ENCODE results near the gene HDAC8. TPM values are rescaled to one million over a fixed set of nuclear protein-coding genes. Genes with fewer than 3 reads are reported as not detected.

HDAC8 gene
- total RNA-seq, 2 donors from 2014 or later, result 33.3 to 33.9 TPM

- Histone ChIP-seq H3K27me3 (ENCODE audit: control insufficient read depth, insufficient read depth, low read length, poor library complexity, severe bottlenecking) (no peaks in the 10 kb centered on the region), H3K27ac (ENCODE audit: low read depth, low read length) (no peak overlapping the region), H3K9me3 (ENCODE audit: control insufficient read depth, low read length) (no peaks in the 10 kb centered on the region), H3K4me3 (ENCODE audit: low read length) (no peak overlapping the region), H3K4me1 (ENCODE audit: control insufficient read depth, insufficient read depth, low read length) (no peaks in the 10 kb centered on the region), H3K9ac (ENCODE audit: extremely low read depth, low read length, poor library complexity, severe bottlenecking) (no peak overlapping the region), H3K36me3 (ENCODE audit: control insufficient read depth, insufficient read depth, low read length) (peaks cover 4% of the 10 kb centered on the region)
- DNase-seq, result no peak
- WGBS, 2 experiments (ENCODE audit: insufficient coverage in 1 of 2, insufficient read length in 1 of 2), result 94% methylated on average over 2 of the region's 2 CpGs; no CpG with 5 or more reads in 1 of the 2 experiments
- no peak for TF ChIP-seq CTCF (conservative IDR thresholded peaks at IDR 0.05)
- no peaks in the 10 kb centered on the region for H3K4me1 Mint-ChIP-seq
- no peak overlapping the region for H3K27ac Mint-ChIP-seq
- no peak overlapping the region for H3K4me3 Mint-ChIP-seq
- peaks cover under 1% of the 10 kb centered on the region for H3K36me3 Mint-ChIP-seq (ENCODE audit: low read depth)
- H3K9me3 Mint-ChIP-seq, result peaks cover 42% of the 10 kb centered on the region
- no peaks in the 10 kb centered on the region for H3K27me3 Mint-ChIP-seq (ENCODE audit: insufficient read depth)
Measured at GRCh38 chrX:72539822-72540221, 32.8 kb downstream of the HDAC8 start.

- Histone ChIP-seq H3K27me3 (ENCODE audit: control insufficient read depth, insufficient read depth, low read length, poor library complexity, severe bottlenecking) (no peaks in the 10 kb centered on the region), H3K36me3 (ENCODE audit: control insufficient read depth, insufficient read depth, low read length) (no peaks in the 10 kb centered on the region), H3K27ac (ENCODE audit: low read depth, low read length) (no peak overlapping the region), H3K9me3 (ENCODE audit: control insufficient read depth, low read length) (no peaks in the 10 kb centered on the region), H3K9ac (ENCODE audit: extremely low read depth, low read length, poor library complexity, severe bottlenecking) (no peak overlapping the region), H3K4me3 (ENCODE audit: low read length) (no peak overlapping the region), H3K4me1 (ENCODE audit: control insufficient read depth, insufficient read depth, low read length) (no peaks in the 10 kb centered on the region)
- peaks cover 27% of the 10 kb centered on the region for H3K9me3 Mint-ChIP-seq
- no peaks in the 10 kb centered on the region for H3K27me3 Mint-ChIP-seq (ENCODE audit: insufficient read depth)
- no peak for DNase-seq
- TF ChIP-seq CTCF (conservative IDR thresholded peaks at IDR 0.05), result no peak
- no peak overlapping the region for H3K4me3 Mint-ChIP-seq
- no peak overlapping the region for H3K27ac Mint-ChIP-seq
- 100% methylated on average over 1 of the region's 1 CpG; no CpG with 5 or more reads in 1 of the 2 experiments for WGBS, 2 experiments (ENCODE audit: insufficient coverage in 1 of 2, insufficient read length in 1 of 2)
- H3K4me1 Mint-ChIP-seq, result no peaks in the 10 kb centered on the region
- H3K36me3 Mint-ChIP-seq (ENCODE audit: low read depth), result peaks cover 2% of the 10 kb centered on the region
Measured at GRCh38 chrX:72536542-72536941, 36.1 kb downstream of the HDAC8 start.

GRCh38 chrX:72532366-72532765 lies 40.3 kb downstream of the HDAC8 start:
- no peaks in the 10 kb centered on the region for H3K4me1 ChIP-seq (ENCODE audit: control insufficient read depth, insufficient read depth, low read length)
- Mint-ChIP-seq H3K9me3 (peaks cover 17% of the 10 kb centered on the region), H3K4me1 (no peaks in the 10 kb centered on the region), H3K36me3 (ENCODE audit: low read depth) (peaks cover 8% of the 10 kb centered on the region), H3K4me3 (no peak overlapping the region), H3K27me3 (ENCODE audit: insufficient read depth) (no peaks in the 10 kb centered on the region), H3K27ac (no peak overlapping the region)
- H3K27me3 ChIP-seq (ENCODE audit: control insufficient read depth, insufficient read depth, low read length, poor library complexity, severe bottlenecking), result no peaks in the 10 kb centered on the region
- DNase-seq, result no peak
- H3K36me3 ChIP-seq (ENCODE audit: control insufficient read depth, insufficient read depth, low read length), result no peaks in the 10 kb centered on the region
- no peaks in the 10 kb centered on the region for H3K9me3 ChIP-seq (ENCODE audit: control insufficient read depth, low read length)
- no peak overlapping the region for H3K27ac ChIP-seq (ENCODE audit: low read depth, low read length)
- WGBS, 2 experiments (ENCODE audit: insufficient coverage in 1 of 2, insufficient read length in 1 of 2), result 100% methylated on average over 3 of the region's 3 CpGs; no CpG with 5 or more reads in 1 of the 2 experiments
- no peak overlapping the region for H3K9ac ChIP-seq (ENCODE audit: extremely low read depth, low read length, poor library complexity, severe bottlenecking)
- no peak overlapping the region for H3K4me3 ChIP-seq (ENCODE audit: low read length)
- no peak for TF ChIP-seq CTCF (conservative IDR thresholded peaks at IDR 0.05)
